Measurements from ENCODE around the gene ACTN1. TPM values are rescaled to one million over a fixed set of nuclear protein-coding genes. Genes with fewer than 3 reads are reported as not detected.
"Not testable (repeated sequence)": the region's sequence is repeated elsewhere in the genome, so short reads cannot be mapped to it uniquely, and the experiment has no call there.

Gene ACTN1
- total and polyA plus RNA-seq, 7 experiments from 2014 or later: 41.3 to 390 (median 227) TPM

GRCh38 chr14:68973639-68974038 lies 5.5 kb downstream of the ACTN1 start:
- H3K9me3 Mint-ChIP-seq: peaks cover 0 to 11% (median 2%) of the 10 kb centered on the region in 11 donors
- Histone ChIP-seq H3K27ac (ENCODE audit: low read depth, low read length) (peak overlapping the region; percentile 87), H3K36me3 (ENCODE audit: control insufficient read depth in 2 of 3, insufficient read depth in 3 of 3, low read length in 3 of 3) (peaks cover 0 to 38% (median 6%) of the 10 kb centered on the region in 3 experiments), H3K9me3 (ENCODE audit: control insufficient read depth in 2 of 3, low read length in 3 of 3) (peaks cover 0 to 7% (median 0%) of the 10 kb centered on the region in 3 experiments), H3K4me3 (ENCODE audit: low read length) (no peak overlapping the region), H3K27me3 (ENCODE audit: control insufficient read depth in 2 of 2, insufficient read depth in 2 of 2, low read length in 2 of 2) (no peaks in the 10 kb centered on the region), H3K4me1 (ENCODE audit: control insufficient read depth in 2 of 2, insufficient read depth in 2 of 2, low read length in 2 of 2) (peaks cover 19 to 68% of the 10 kb centered on the region in 2 donors)
- peak overlapping the region in 8 of 9 donors; percentile 97 to 100 (median 100) for H3K27ac Mint-ChIP-seq
- ATAC-seq (no peak), DNase-seq (no peak)
- peak overlapping the region in 5 of 10 donors; percentile 13 to 96 (median 54) for H3K4me3 Mint-ChIP-seq
- intact Hi-C loops (cut with micrococcal nuclease): loop anchor here (5.0 to 10.0 kb wide), 3 partner anchors 641 to 1156 kb away; partner anchors contain the start of genes RAD51B (in 1 of the 2), SRSF5 (in 1 of the 2), SUSD6 (in 1 of the 2) and ZFYVE26 (in 1 of the 2)
- CTCF ChIA-PET: interaction anchor here (1.0 to 1.6 kb wide), 2 partner anchors 61 to 63 kb away, joined by 4 to 6 read pairs; no protein-coding TSS in a partner anchor
- no peaks in the 10 kb centered on the region for H3K27me3 Mint-ChIP-seq
- peaks cover 18 to 46% (median 39%) of the 10 kb centered on the region in 5 donors for H3K36me3 Mint-ChIP-seq
- peaks cover 57 to 88% (median 80%) of the 10 kb centered on the region in 7 donors for H3K4me1 Mint-ChIP-seq
- POLR2A ChIA-PET: interaction anchor here (1.0 to 1.8 kb wide), 3 partner anchors 13 to 45 kb away, joined by 4 to 5 read pairs (median 5); no protein-coding TSS in a partner anchor

- peaks cover 59 to 92% (median 85%) of the 10 kb centered on the region in 7 donors for H3K4me1 Mint-ChIP-seq
- intact Hi-C loops (cut with micrococcal nuclease): loop anchor here (5.0 to 10.0 kb wide), 3 partner anchors 642 to 1156 kb away; partner anchors contain the start of genes RAD51B (in 1 of the 2), SRSF5 (in 1 of the 2), SUSD6 (in 1 of the 2) and ZFYVE26 (in 1 of the 2)
- ATAC-seq; DNase-seq; H3K4me3 ChIP-seq (ENCODE audit: low read length); H3K27me3 Mint-ChIP-seq; H3K9me3 ChIP-seq (ENCODE audit: control insufficient read depth in 2 of 3, low read length in 3 of 3); CTCF ChIA-PET; H3K27me3 ChIP-seq (ENCODE audit: control insufficient read depth in 2 of 2, insufficient read depth in 2 of 2, low read length in 2 of 2): not testable (repeated sequence)
- peaks cover 0 to 34% (median 6%) of the 10 kb centered on the region in 3 experiments for H3K36me3 ChIP-seq (ENCODE audit: control insufficient read depth in 2 of 3, insufficient read depth in 3 of 3, low read length in 3 of 3)
- peaks cover 18 to 46% (median 39%) of the 10 kb centered on the region in 5 donors for H3K36me3 Mint-ChIP-seq
- H3K27ac ChIP-seq (ENCODE audit: low read depth, low read length): peak overlapping the region; percentile 89
- peaks cover 0 to 11% (median 2%) of the 10 kb centered on the region in 11 donors for H3K9me3 Mint-ChIP-seq
- peak overlapping the region in 8 of 9 donors; percentile 97 to 100 (median 100) for H3K27ac Mint-ChIP-seq
- peaks cover 24 to 72% of the 10 kb centered on the region in 2 donors for H3K4me1 ChIP-seq (ENCODE audit: control insufficient read depth in 2 of 2, insufficient read depth in 2 of 2, low read length in 2 of 2)
- POLR2A ChIA-PET: interaction anchor here (0.9 kb wide), 1 partner anchor 14 kb away, joined by 3 read pairs; no protein-coding TSS in a partner anchor
- peak overlapping the region in 6 of 10 donors; percentile 23 to 96 (median 52) for H3K4me3 Mint-ChIP-seq
These were observed 5.9 kb downstream of the ACTN1 start for GRCh38 chr14:68973219-68973565.

GRCh38 chr14:68972507-68973218 lies 6.4 kb downstream of the ACTN1 start:
- peak overlapping the region in 8 of 9 donors; percentile 97 to 100 (median 100) for H3K27ac Mint-ChIP-seq
- ATAC-seq (no peak), DNase-seq (no peak)
- intact Hi-C loops (cut with micrococcal nuclease): loop anchor here (5.0 to 10.0 kb wide), 3 partner anchors 642 to 1155 kb away; partner anchors contain the start of genes RAD51B (in 1 of the 2), SRSF5 (in 1 of the 2), SUSD6 (in 1 of the 2) and ZFYVE26 (in 1 of the 2)
- H3K4me1 Mint-ChIP-seq: peaks cover 64 to 97% (median 90%) of the 10 kb centered on the region in 7 donors
- Histone ChIP-seq H3K4me3 (ENCODE audit: low read length) (no peak overlapping the region), H3K36me3 (ENCODE audit: control insufficient read depth in 2 of 3, insufficient read depth in 3 of 3, low read length in 3 of 3) (peaks cover 0 to 28% (median 6%) of the 10 kb centered on the region in 3 experiments), H3K27me3 (ENCODE audit: control insufficient read depth in 2 of 2, insufficient read depth in 2 of 2, low read length in 2 of 2) (no peaks in the 10 kb centered on the region), H3K4me1 (ENCODE audit: control insufficient read depth in 2 of 2, insufficient read depth in 2 of 2, low read length in 2 of 2) (peaks cover 28 to 76% of the 10 kb centered on the region in 2 donors), H3K9me3 (ENCODE audit: control insufficient read depth in 2 of 3, low read length in 3 of 3) (peaks cover 0 to 7% (median 0%) of the 10 kb centered on the region in 3 experiments), H3K27ac (ENCODE audit: low read depth, low read length) (peak overlapping the region; percentile 89)
- POLR2A ChIA-PET: interaction anchor here (0.9 to 1.0 kb wide), 2 partner anchors 9 to 13 kb away, joined by 3 to 4 read pairs; no protein-coding TSS in a partner anchor
- peak overlapping the region in 7 of 10 donors; percentile 23 to 96 (median 65) for H3K4me3 Mint-ChIP-seq
- H3K9me3 Mint-ChIP-seq: peaks cover 0 to 11% (median 2%) of the 10 kb centered on the region in 11 donors
- H3K36me3 Mint-ChIP-seq: peaks cover 18 to 46% (median 39%) of the 10 kb centered on the region in 5 donors
- CTCF ChIA-PET: no interaction called here
- no peaks in the 10 kb centered on the region for H3K27me3 Mint-ChIP-seq

- peak overlapping the region; percentile 89 for H3K27ac ChIP-seq (ENCODE audit: low read depth, low read length)
- ChIA-PET CTCF (no interaction called here), POLR2A (interaction anchor here (1.0 kb wide), 1 partner anchor 11 kb away, joined by 4 read pairs; no protein-coding TSS in a partner anchor)
- no peaks in the 10 kb centered on the region for H3K27me3 ChIP-seq (ENCODE audit: control insufficient read depth in 2 of 2, insufficient read depth in 2 of 2, low read length in 2 of 2)
- H3K4me3 ChIP-seq (ENCODE audit: low read length): peak overlapping the region; percentile 12
- H3K9me3 Mint-ChIP-seq: peaks cover 0 to 11% (median 2%) of the 10 kb centered on the region in 11 donors
- peaks cover 63 to 100% (median 90%) of the 10 kb centered on the region in 7 donors for H3K4me1 Mint-ChIP-seq
- H3K4me3 Mint-ChIP-seq: peak overlapping the region; percentile 49 to 96 (median 83)
- H3K36me3 Mint-ChIP-seq: peaks cover 18 to 45% (median 39%) of the 10 kb centered on the region in 5 donors
- H3K27ac Mint-ChIP-seq: peak overlapping the region; percentile 78 to 100 (median 99)
- peaks cover 0 to 7% (median 0%) of the 10 kb centered on the region in 3 experiments for H3K9me3 ChIP-seq (ENCODE audit: control insufficient read depth in 2 of 3, low read length in 3 of 3)
- ATAC-seq (no peak), DNase-seq (no peak)
- intact Hi-C loops (cut with micrococcal nuclease): loop anchor here (1.0 to 10.0 kb wide), 5 partner anchors 8 to 1154 kb away; partner anchors contain the start of genes ACTN1 (in 1 of the 2), RAD51B (in 1 of the 2), SRSF5 (in 1 of the 2) and SUSD6 (in 1 of the 2)
- peaks cover 27 to 78% of the 10 kb centered on the region in 2 donors for H3K4me1 ChIP-seq (ENCODE audit: control insufficient read depth in 2 of 2, insufficient read depth in 2 of 2, low read length in 2 of 2)
- H3K27me3 Mint-ChIP-seq: no peaks in the 10 kb centered on the region
- peaks cover 0 to 28% (median 6%) of the 10 kb centered on the region in 3 experiments for H3K36me3 ChIP-seq (ENCODE audit: control insufficient read depth in 2 of 3, insufficient read depth in 3 of 3, low read length in 3 of 3)
These were observed 7.6 kb downstream of the ACTN1 start for GRCh38 chr14:68971411-68972035.

- H3K4me1 ChIP-seq (ENCODE audit: control insufficient read depth in 2 of 2, insufficient read depth in 2 of 2, low read length in 2 of 2): peaks cover 27 to 79% of the 10 kb centered on the region in 2 donors
- peaks cover 0 to 11% (median 2%) of the 10 kb centered on the region in 11 donors for H3K9me3 Mint-ChIP-seq
- CTCF ChIA-PET: no interaction called here
- H3K27ac ChIP-seq (ENCODE audit: low read depth, low read length): peak overlapping the region; percentile 89
- intact Hi-C loops (cut with micrococcal nuclease): loop anchor here (1.0 to 10.0 kb wide), 5 partner anchors 9 to 1153 kb away; partner anchors contain the start of genes ACTN1 (in 1 of the 2), RAD51B (in 1 of the 2), SRSF5 (in 1 of the 2) and SUSD6 (in 1 of the 2)
- no peaks in the 10 kb centered on the region for H3K27me3 ChIP-seq (ENCODE audit: control insufficient read depth in 2 of 2, insufficient read depth in 2 of 2, low read length in 2 of 2)
- H3K36me3 Mint-ChIP-seq: peaks cover 18 to 42% (median 36%) of the 10 kb centered on the region in 5 donors
- ATAC-seq (no peak), DNase-seq (no peak)
- peaks cover 0 to 7% (median 0%) of the 10 kb centered on the region in 3 experiments for H3K9me3 ChIP-seq (ENCODE audit: control insufficient read depth in 2 of 3, low read length in 3 of 3)
- H3K4me3 Mint-ChIP-seq: peak overlapping the region; percentile 43 to 96 (median 90)
- no peaks in the 10 kb centered on the region for H3K27me3 Mint-ChIP-seq
- POLR2A ChIA-PET: interaction anchor here (0.6 to 7.1 kb wide), 5 partner anchors 9 to 178 kb away, joined by 3 to 82 read pairs (median 22); partner anchors contain the start of gene ACTN1
- H3K36me3 ChIP-seq (ENCODE audit: control insufficient read depth in 2 of 3, insufficient read depth in 3 of 3, low read length in 3 of 3): peaks cover 0 to 28% (median 6%) of the 10 kb centered on the region in 3 experiments
- H3K27ac Mint-ChIP-seq: peak overlapping the region; percentile 85 to 100 (median 99)
- peaks cover 56 to 100% (median 90%) of the 10 kb centered on the region in 7 donors for H3K4me1 Mint-ChIP-seq
- peak overlapping the region; percentile 12 for H3K4me3 ChIP-seq (ENCODE audit: low read length)
These were observed 8.4 kb downstream of the ACTN1 start for GRCh38 chr14:68970736-68971135.
